SH-SY5Y (cell line): ENCODE data around the gene HINT1.

Source experiments
- GATA2 ChIP-seq: IDR thresholded peaks from 2 replicates; pipeline ENCODE4 v1.6.1; 2011; ENCODE audit warnings: mild to moderate bottlenecking, low read depth, low read length
- GATA3 ChIP-seq: IDR thresholded peaks from 2 replicates; pipeline ENCODE4 v1.6.1; 2011; ENCODE audit warnings: low read depth, mild to moderate bottlenecking, low read length, moderate library complexity

- TF ChIP-seq GATA3: no peak
- peak; percentile 80 for TF ChIP-seq GATA2
Measured at GRCh38 chr5:131165119-131165727, at the start of gene HINT1.
